GM12878 (cell line): Measurements from ENCODE around the gene TMEM208. TPM values are rescaled to one million over a fixed set of nuclear protein-coding genes. Genes with fewer than 3 reads are reported as not detected.
A peak's percentile ranks its signal among the peaks of the same experiment; 100 is the strongest.

Experiments used
- ATAC-seq: fragments of 200-7000 bp; cut with Tn5 transposase; 3 replicates; pipeline ENCODE4 v1.9.1; 2020; ENCODE audit warnings: mild to moderate bottlenecking, moderate library complexity
- BruUV-seq: library from RNA; stranded (reverse); fragments of 400-500 nt; replicated peaks from 2 replicates; lab custom pipeline; 2021; lab: Mats Ljungman, UMichigan
- CTCF ChIA-PET: fragments of 300-600 bp; sonication (Branson Sonifier 250); formaldehyde crosslinking; extraction: SDS; loops from one replicate; lab custom pipeline; 2021; ENCODE audit warnings: inconsistent platforms; lab: Yijun Ruan, JAX
- POLR2A ChIA-PET: fragments of 350-600 bp; formaldehyde crosslinking; extraction: SDS; loops from one replicate; lab custom pipeline; 2021; ENCODE audit warnings: inconsistent platforms; lab: Charles Lee
- RAD21 ChIA-PET: fragments of 300-600 bp; sonication (Branson Sonifier 250); formaldehyde crosslinking; loops from one replicate; lab custom pipeline; 2023; ENCODE audit warnings: antibody characterized with exemption; ENCODE audit not compliant: unreplicated experiment; lab: Charles Lee
- SMC1A ChIA-PET: fragments of 300-600 bp; sonication (Branson Sonifier 250); formaldehyde crosslinking; loops from one replicate; lab custom pipeline; 2023; ENCODE audit not compliant: unreplicated experiment, uncharacterized antibody; lab: Charles Lee
- DNase-seq: peaks from one replicate; pipeline ENCODE4 v3.0.0-alpha.2; 2011; ENCODE audit warnings: low read depth, low spot score
- FAIRE-seq: peaks from 3 replicates; lab custom pipeline; 2011; peaks lifted over from hg19 to GRCh38; lab: Jason Lieb, UNC
- H2AFZ ChIP-seq: 2 replicates; pipeline ENCODE4 v1.6.0; 2011; ENCODE audit warnings: low read depth, low read length, control low read depth; ENCODE audit not compliant: control insufficient read depth
- H3K27ac ChIP-seq: 2 replicates; pipeline ENCODE4 v1.5.1; 2011; ENCODE audit warnings: control low read depth; ENCODE audit not compliant: control insufficient read depth, insufficient read depth
- H3K27me3 ChIP-seq, 2 experiments: replicated peaks in 1 of 2; 2 replicates each; pipeline versions ENCODE4 v1.6.0 to v1.6.1; 2011; ENCODE audit warnings: low read length in 1 of 2; ENCODE audit not compliant: control insufficient read depth in 2 of 2, insufficient read depth in 2 of 2
- H3K36me3 ChIP-seq, 2 experiments: 2 replicates each; pipeline ENCODE4 v1.5.1; 2011; ENCODE audit warnings: low read length in 1 of 2; ENCODE audit not compliant: control insufficient read depth in 2 of 2, insufficient read depth in 2 of 2
- H3K4me1 ChIP-seq: 2 replicates; pipeline ENCODE4 v1.6.1; 2011; ENCODE audit warnings: mild to moderate bottlenecking, low read length, moderate library complexity, mixed read lengths; ENCODE audit not compliant: control insufficient read depth, insufficient read depth
- H3K4me2 ChIP-seq: 2 replicates; pipeline ENCODE4 v1.6.0; 2011; ENCODE audit warnings: control low read depth; ENCODE audit not compliant: control insufficient read depth, insufficient read depth
- H3K4me3 ChIP-seq: fragments of 200-600 bp; sonication (generic); 2 replicates; pipeline ENCODE4 v1.5.1; 2016
- H3K79me2 ChIP-seq: 2 replicates; pipeline ENCODE4 v1.6.0; 2011; ENCODE audit warnings: low read length; ENCODE audit not compliant: control insufficient read depth, insufficient read depth
- H3K9ac ChIP-seq: 2 replicates; pipeline ENCODE4 v1.8.0; 2011; ENCODE audit warnings: low read length, control low read depth, mixed read lengths; ENCODE audit not compliant: control insufficient read depth, insufficient read depth
- H3K9me3 ChIP-seq: replicated peaks from 3 replicates; pipeline ENCODE4 v1.5.1; 2011; ENCODE audit warnings: mild to moderate bottlenecking, low read length; ENCODE audit not compliant: control insufficient read depth, insufficient read depth
- H4K20me1 ChIP-seq: 2 replicates; pipeline ENCODE4 v1.6.0; 2011; ENCODE audit not compliant: control insufficient read depth, insufficient read depth
- CEBPB ChIP-seq, 2 experiments: fragments of 150-350 bp in 1 of 2; IDR thresholded peaks; 2 replicates each; pipeline ENCODE4 v1.6.1; 2012 to 2014; ENCODE audit warnings: low read depth in 2 of 2, low read length in 2 of 2, borderline replicate concordance in 1 of 2, inconsistent platforms in 1 of 2
- CHD2 ChIP-seq: IDR thresholded peaks from 2 replicates; pipeline ENCODE4 v1.6.1; 2011; ENCODE audit warnings: low read depth, low read length, improper control_type of control experiment, borderline replicate concordance
- GABPA ChIP-seq: IDR thresholded peaks from 2 replicates; pipeline ENCODE4 v1.6.1; 2014; ENCODE audit warnings: antibody characterized with exemption, low read depth, mild to moderate bottlenecking, inconsistent platforms
- HCFC1 ChIP-seq: fragments of 150-350 bp; IDR thresholded peaks from 2 replicates; pipeline ENCODE4 v1.6.1; 2014; ENCODE audit warnings: low read length
- MXI1 ChIP-seq: fragments of 150-350 bp; IDR thresholded peaks from 2 replicates; pipeline ENCODE4 v1.6.1; 2011; ENCODE audit warnings: low read depth, mild to moderate bottlenecking, inconsistent platforms, low read length, improper control_type of control experiment
- NR2C2 ChIP-seq: IDR thresholded peaks from 2 replicates; pipeline ENCODE4 v1.6.1; 2011; ENCODE audit warnings: borderline replicate concordance, low read depth; ENCODE audit not compliant: control insufficient read depth, insufficient read length
- NRF1 ChIP-seq: conservative IDR thresholded peaks from 2 replicates; pipeline ENCODE4 v1.6.1; 2011; ENCODE audit warnings: mild to moderate bottlenecking, low read depth, low read length, improper control_type of control experiment
- RAD21 ChIP-seq: IDR thresholded peaks from 2 replicates; pipeline ENCODE4 v1.6.1; 2011; ENCODE audit warnings: mild to moderate bottlenecking, low read depth, low read length, moderate library complexity; ENCODE audit not compliant: insufficient read depth
- SIX5 ChIP-seq: IDR thresholded peaks from 2 replicates; pipeline ENCODE4 v1.6.1; 2011; ENCODE audit warnings: mild to moderate bottlenecking, low read depth, low read length, moderate library complexity; ENCODE audit not compliant: severe bottlenecking
- SPI1 ChIP-seq: IDR thresholded peaks from 2 replicates; pipeline ENCODE4 v1.6.1; 2011; ENCODE audit warnings: low read depth, mild to moderate bottlenecking, low read length, moderate library complexity, borderline replicate concordance; ENCODE audit not compliant: insufficient read depth
- ZNF384 ChIP-seq: IDR thresholded peaks from 2 replicates; pipeline ENCODE4 v1.6.1; 2012; ENCODE audit warnings: low read depth, mild to moderate bottlenecking, low read length, improper control_type of control experiment, borderline replicate concordance
- WGBS: methylation state at CpG from one replicate; pipeline ENCODE4 v1.1.6; 2016; ENCODE audit warnings: low lambda C conversion rate; ENCODE audit not compliant: insufficient replicate concordance, insufficient coverage; ENCODE audit errors: missing lambda C conversion rate; 5-methylcytosine and 5-hydroxymethylcytosine counted together
- in situ Hi-C: fragments of 300-500 bp; cut with MboI; formaldehyde crosslinking; loops from 9 replicates; pipeline ENCODE4 v1.14.3; 2018; ENCODE audit warnings: mixed read lengths
- intact Hi-C: fragments of 100-400 bp; cut with micrococcal nuclease; formaldehyde crosslinking; loops from one replicate; pipeline ENCODE4 v1.14.2; 2022; ENCODE audit not compliant: unreplicated experiment
- polyA plus RNA-seq, 11 experiments: library from polyadenylated mRNA; depleted of rRNA in 4 of 11; unstranded in 6 of 11; stranded (reverse) in 5 of 11; fragments of >200 nt; fragmentation: Nextera tagmentation in 4 of 11; fragmentation: Illumina TruSeq in 1 of 11; extraction: Ambion mirVana in 4 of 11; extraction: Trizol in 1 of 11; gene quantifications; 1 replicate in 1 of 11; 2 replicates in 10 of 11; pipeline versions ENCODE4 v1.2.1 to v1.2.3, GENCODE V29; 2011 to 2016; ENCODE audit warnings: inconsistent platforms in 2 of 11, missing spikeins in 2 of 11, low read depth in 1 of 11
- total RNA-seq, 4 experiments: library from RNA; depleted of rRNA in 3 of 4; stranded (reverse); fragments of >200 nt in 3 of 4; fragmentation: Illumina TruSeq in 1 of 4; extraction: Trizol in 1 of 4; gene quantifications; 2 replicates each; pipeline versions ENCODE4 v1.2.1 to v1.2.3, GENCODE V29; 2013 to 2021
- TF ChIP-seq, protein P1 (sequence below): fragments of 450-650 bp; IDR thresholded peaks from 2 replicates; pipeline ENCODE4 v1.6.1; 2018; ENCODE audit warnings: borderline replicate concordance, mild to moderate bottlenecking; ENCODE audit not compliant: partially characterized antibody

TMEM208 gene
- total and polyA plus RNA-seq, 10 of the 15 experiments (the other 5 are each of a cell fraction or from before 2014, with no cell fraction given), result 34.1 to 244 (median 54.1) TPM

- POLR2A ChIA-PET, result no interaction called here
- in situ Hi-C loops, result no loop called here
Observed at GRCh38 chr16:67277294-67277998, 50.5 kb downstream of the TMEM208 start.

More at GRCh38 chr16:67277294-67277998, 50.5 kb downstream of the TMEM208 start:
- CTCF ChIA-PET, result interaction anchor here (0.5 to 3.0 kb wide), 14 partner anchors 10 to 188 kb away, joined by 3 to 23 read pairs (median 4); partner anchors contain the start of genes FHOD1 and KCTD19
- H3K4me1 ChIP-seq, result peaks cover 4% of the 10 kb centered on the region; the same call in 1 of the 2 replicates
- peak overlapping the region; percentile 1; the same call in 1 of the 2 replicates for H3K4me2 ChIP-seq
- no peak overlapping the region for H3K4me3 ChIP-seq
- SMC1A ChIA-PET, result interaction anchor here (0.6 to 3.6 kb wide), 6 partner anchors 12 to 62 kb away, joined by 3 to 16 read pairs (median 6); no protein-coding TSS in a partner anchor
- TF ChIP-seq CEBPB (IDR thresholded peaks at IDR 0.05; ENCODE audit: borderline replicate concordance in 1 of 2, low read depth in 2 of 2, low read length in 2 of 2) (no peak), NR2C2 (no peak), GABPA (no peak), MXI1 (no peak), NRF1 (no peak), ZNF384 (no peak), CHD2 (no peak), HCFC1 (no peak), SPI1 (no peak), RAD21 (no peak), SIX5 (no peak)
- TF ChIP-seq, protein P1, sequence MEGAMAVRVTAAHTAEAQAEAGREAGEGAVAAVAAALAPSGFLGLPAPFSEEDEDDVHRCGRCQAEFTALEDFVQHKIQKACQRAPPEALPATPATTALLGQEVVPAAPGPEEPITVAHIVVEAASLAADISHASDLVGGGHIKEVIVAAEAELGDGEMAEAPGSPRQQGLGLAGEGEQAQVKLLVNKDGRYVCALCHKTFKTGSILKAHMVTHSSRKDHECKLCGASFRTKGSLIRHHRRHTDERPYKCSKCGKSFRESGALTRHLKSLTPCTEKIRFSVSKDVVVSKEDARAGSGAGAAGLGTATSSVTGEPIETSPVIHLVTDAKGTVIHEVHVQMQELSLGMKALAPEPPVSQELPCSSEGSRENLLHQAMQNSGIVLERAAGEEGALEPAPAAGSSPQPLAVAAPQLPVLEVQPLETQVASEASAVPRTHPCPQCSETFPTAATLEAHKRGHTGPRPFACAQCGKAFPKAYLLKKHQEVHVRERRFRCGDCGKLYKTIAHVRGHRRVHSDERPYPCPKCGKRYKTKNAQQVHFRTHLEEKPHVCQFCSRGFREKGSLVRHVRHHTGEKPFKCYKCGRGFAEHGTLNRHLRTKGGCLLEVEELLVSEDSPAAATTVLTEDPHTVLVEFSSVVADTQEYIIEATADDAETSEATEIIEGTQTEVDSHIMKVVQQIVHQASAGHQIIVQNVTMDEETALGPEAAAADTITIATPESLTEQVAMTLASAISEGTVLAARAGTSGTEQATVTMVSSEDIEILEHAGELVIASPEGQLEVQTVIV, result no peak
- DNase-seq, result no peak
- H3K36me3 ChIP-seq, result no peaks in the 10 kb centered on the region; a peak in 1 of 4 replicates
- peak; percentile 7 for ATAC-seq
- intact Hi-C loops, result loop anchor here (5.0 kb wide), 2 partner anchors 50 to 120 kb away; partner anchors contain the start of genes KCTD19 and LRRC36
- no peaks in the 10 kb centered on the region for H3K9me3 ChIP-seq
- RAD21 ChIA-PET, result interaction anchor here (0.7 to 2.3 kb wide), 6 partner anchors 17 to 122 kb away, joined by 3 to 9 read pairs (median 6); partner anchors contain the start of gene TMEM208
- no peaks in the 10 kb centered on the region for H4K20me1 ChIP-seq
- no peak overlapping the region for H3K27ac ChIP-seq
- no peak for FAIRE-seq
- WGBS, result 78% methylated on average over 4 of the region's 4 CpGs
- H3K27me3 ChIP-seq, result no peaks in the 10 kb centered on the region
- no peak overlapping the region for H2AFZ ChIP-seq
- no peak overlapping the region for H3K9ac ChIP-seq
- TSS peak; percentile 69 for BruUV-seq
- 0 out of 2 replicates have a peak, but pooled peaks cover 2% of the 10 kb centered on the region for H3K79me2 ChIP-seq
